Esophagus mucosa (tissue), 1 donor: ENCODE data around the gene RNPEP. TPM values are rescaled to one million over a fixed set of nuclear protein-coding genes. Genes with fewer than 3 reads are reported as not detected.
"Not testable (repeated sequence)": the region's sequence is repeated elsewhere in the genome, so short reads cannot be mapped to it uniquely, and the experiment has no call there.

ENCODE experiments used
- ATAC-seq: fragments of 200-7000 bp; cut with Tn5 transposase; one replicate; pipeline ENCODE4 v1.9.1; 2020
- total RNA-seq: library from RNA; stranded (reverse); gene quantifications from one replicate; pipeline ENCODE4 v1.2.4, GENCODE V29; 2023
- donor health status: DM: yes; HTN: yes; CAD: no.

Gene RNPEP
- total RNA-seq, 1 donor from 2014 or later, result 89.6 TPM

DNA sequence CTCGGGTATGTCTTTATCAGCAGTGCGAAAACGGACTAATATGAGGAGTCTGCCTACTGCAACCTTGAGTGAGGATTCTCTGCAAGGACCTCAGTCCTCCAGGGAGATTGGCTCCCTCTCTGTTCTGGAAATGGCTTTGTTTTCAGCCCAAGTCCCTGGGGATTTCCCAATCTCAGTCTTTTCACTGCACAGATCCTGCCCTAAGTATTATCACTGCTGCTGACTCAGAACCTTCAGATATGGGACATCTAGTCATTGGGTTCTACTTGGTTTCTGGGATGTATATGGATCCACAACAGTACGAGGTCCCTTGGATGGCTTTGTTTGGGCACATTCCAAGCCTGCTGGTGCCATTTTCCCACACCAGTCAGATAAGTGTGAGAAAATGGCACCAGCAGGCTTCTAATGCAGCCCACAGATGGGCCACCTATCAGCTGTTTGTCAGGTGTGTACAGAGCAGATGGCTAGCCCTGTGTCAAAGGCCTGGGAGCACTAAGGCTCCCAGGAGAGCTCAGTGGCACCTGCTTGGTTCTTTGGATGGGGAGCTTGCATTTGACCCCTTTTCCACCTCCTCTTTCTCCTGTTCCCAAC, 55.4 kb downstream of the RNPEP start:
- no peak for ATAC-seq

DNA sequence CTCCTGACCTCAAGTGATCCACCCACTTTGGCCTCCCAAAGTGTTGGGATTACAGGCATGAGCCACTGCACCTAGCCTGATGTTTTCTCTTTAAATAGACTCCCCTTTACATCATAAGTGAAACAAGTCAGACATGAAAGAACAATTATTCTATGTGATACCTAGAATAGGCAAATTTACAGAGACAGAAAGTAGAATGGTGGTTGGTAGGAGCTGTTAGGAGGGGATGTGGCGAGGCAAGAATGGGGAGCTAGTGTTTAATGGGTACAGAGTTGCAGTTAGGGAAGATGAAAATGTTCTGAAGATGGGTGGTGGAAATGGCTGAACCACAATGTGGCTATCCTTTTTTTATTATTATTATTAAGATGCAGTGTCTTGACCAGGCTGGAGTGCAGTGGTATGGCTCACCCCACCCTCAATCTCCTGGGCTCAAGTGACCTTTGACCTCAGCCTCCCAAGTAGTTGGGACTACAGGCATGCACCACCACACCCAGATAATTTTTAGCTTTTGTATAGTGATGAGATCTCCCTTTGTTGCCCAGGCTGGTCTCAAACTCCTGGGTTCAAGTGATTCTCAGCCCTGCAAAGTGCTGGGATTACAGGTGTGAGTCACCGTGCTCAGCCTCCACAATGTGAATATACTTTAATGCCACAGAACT, 56.4 kb downstream of the RNPEP start:
- no peak for ATAC-seq

DNA sequence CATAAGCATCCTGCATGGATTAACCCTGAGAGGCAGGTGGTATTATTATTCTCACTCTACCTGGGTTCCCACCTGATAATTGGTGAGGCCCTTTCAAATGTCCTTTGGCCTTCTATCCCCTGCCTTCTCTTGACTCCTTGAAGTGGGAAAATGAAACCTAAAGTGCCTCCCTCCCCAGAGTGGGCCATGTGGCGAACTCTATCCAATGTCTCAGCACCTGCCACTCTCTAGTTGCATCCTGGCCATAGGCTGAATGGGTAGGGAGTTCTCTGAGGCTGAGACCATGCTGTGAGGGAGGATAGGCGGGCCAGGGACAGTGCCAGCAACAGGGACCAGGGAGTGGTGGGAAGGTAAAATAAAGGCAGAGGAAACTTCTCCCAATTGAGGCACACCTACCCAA, 63.3 kb downstream of the RNPEP start:
- no peak for ATAC-seq

DNA sequence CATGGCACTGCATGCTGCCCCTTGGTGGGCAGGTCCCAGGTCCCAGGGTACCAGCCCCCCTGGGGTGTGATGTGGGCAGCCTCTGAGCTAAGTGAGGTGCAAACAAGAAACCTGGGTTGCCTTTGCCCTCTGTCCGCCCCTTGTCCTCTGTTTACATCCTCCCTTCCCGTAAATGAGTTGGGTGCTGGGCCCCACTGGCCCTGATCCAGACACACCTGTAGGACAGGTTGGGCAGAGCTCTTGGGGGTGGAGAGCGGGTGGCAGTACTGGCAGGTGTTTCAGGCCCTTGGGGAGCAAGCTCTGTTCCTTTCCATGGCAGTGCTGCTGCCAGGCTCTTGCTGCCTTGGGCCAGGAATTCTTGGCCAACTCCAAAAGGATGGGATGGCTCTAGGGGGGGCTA, 63.8 kb downstream of the RNPEP start:
- peak; percentile 89 for ATAC-seq

DNA sequence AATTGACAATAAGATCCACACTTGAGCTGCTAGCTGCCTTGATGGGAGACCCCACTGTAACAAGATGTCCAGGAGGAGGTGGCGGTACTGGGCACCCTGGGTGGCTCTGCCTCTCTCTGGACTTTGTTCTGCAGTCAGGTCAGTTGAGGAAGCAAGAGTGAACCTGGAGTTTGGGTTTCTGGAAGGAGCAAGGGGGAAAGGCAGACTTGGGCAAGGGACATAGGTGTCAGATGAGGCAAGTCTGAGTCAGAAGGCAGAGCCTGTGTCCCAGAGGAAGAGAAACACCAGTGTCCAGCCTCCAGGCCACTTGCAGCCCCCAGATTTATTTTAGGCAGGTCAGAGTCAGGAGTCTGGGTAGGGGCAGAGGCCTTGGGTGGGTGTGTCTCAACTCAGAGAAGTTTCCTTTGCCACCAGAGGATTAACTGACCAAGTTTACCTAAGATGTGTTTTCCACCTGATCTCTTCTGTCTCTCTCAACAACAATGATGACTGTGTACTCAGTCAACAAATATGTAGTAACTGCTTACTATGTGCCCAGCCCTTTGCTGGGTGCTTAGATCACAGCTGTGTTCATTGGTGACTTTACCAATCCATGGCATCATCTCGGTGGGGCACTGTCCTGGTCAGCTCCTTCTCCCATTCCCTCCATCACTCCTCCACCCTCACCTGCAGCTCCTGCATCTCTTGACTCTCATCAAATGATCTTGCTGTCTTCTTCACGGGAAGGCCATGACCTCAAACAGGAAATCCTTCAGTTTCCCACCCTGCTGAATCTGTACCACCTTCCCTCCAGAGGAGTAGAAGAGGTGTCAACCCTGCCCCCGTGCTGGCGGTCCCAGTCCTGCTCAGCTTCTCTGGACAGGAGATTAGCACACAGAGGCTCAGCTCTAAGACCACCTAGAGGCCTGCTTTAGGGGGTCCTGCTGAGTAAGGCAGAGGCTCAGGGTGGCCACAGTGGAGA, 64.6 kb downstream of the RNPEP start:
- ATAC-seq, result peak; percentile 81

DNA sequence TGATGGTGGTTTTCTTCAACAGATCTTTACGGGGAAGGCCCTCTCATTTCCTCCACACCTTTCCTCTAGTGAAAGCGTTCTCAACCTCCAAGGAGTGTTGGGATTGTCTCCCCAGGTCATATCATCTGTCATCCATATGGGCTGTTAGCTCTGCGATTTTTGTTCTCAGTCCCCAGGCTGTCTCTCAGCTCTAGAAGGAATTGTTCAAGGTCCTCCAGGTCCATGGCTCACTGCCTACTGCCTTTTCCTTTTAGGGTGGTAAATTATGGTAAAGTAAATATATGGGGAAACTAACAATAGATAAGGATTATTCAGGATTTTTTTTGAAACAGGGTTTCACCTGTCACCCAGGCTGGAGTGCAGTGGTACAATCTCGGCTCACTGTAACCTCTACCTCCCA, 65.5 kb downstream of the RNPEP start:
- no peak for ATAC-seq

DNA sequence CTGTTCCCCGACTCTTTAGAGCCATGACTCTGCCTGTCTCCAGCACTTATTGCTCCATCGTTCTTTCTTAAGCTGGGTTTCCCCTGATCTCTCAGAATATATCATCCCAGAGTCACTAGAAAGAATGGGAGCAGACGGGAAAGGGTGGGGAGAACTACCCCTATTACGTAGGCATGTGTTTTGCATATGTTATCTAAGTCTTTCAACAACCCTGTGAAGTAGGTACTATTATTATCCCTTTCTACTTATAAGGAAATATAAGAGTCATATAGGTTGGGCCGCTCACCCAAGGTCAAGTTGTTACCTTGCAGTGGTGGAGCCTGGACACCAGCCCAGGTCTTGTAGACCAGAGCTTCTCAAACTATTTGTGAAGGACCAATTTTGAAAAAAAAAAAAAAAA, 66.7 kb downstream of the RNPEP start:
- peak; percentile 63 for ATAC-seq

DNA sequence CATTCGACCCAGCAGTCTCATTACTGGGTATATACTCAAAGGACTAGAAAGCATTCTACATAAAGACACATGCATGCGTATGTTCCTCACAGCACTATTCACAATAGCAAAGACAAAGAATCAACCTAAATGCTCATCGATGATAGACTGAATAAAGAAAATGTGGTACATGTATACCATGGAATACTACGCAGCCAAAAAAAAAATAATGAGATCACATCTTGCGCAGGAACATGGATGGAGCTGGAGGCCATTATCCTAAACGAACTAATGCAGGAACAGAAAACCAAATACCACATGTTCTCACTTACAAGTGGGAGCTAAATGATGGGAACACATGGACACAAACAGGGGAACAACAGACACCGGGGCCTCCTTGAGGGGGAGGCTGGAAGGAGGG, 71.6 kb downstream of the RNPEP start:
- no peak for ATAC-seq

DNA sequence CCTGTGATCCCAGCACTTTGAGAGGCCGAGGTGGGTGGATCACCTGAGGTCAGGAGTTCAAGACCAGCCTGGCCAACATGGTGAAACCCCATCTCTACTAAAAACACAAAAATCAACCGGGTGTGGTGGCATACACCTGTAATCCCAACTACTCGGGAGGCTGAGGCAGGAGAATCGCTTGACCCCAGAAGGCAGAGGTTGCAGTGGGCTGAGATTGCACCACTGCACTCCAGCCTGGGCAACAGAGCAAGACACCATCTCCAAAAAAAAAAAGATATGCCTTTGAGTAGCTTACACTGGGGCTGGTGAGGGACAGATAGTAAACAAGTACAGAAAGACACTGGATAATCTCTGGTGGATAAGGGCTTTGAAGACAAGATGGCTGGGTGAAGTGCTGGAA, 72.2 kb downstream of the RNPEP start:
- ATAC-seq, result not testable (repeated sequence)

Other genes with a start within 250 kb of the RNPEP start
- 26.9 TPM for gene IPO9, start 153.5 kb upstream of the RNPEP start, total RNA-seq
- 1.2 TPM for gene SHISA4, start 93.8 kb upstream of the RNPEP start, total RNA-seq
- gene LMOD1, start 36.1 kb upstream of the RNPEP start, total RNA-seq, result 4.1 TPM
- 36.3 TPM for gene TIMM17A, start 27.1 kb upstream of the RNPEP start, total RNA-seq
- gene ELF3, start 27.9 kb downstream of the RNPEP start, total RNA-seq, result 391 TPM
- 0.12 TPM for gene GPR37L1, start 140.3 kb downstream of the RNPEP start, total RNA-seq
- 38.3 TPM for gene ARL8A, start 162.1 kb downstream of the RNPEP start, total RNA-seq
- gene PTPN7, start 178.0 kb downstream of the RNPEP start, total RNA-seq, result 1.2 TPM
- 2.7 TPM for gene LGR6, start 211.2 kb downstream of the RNPEP start, total RNA-seq